Erythroblast (primary cell): ENCODE results near the gene FMN2.

ENCODE experiments used
- GATA1 ChIP-seq: IDR thresholded peaks from 2 replicates; pipeline ENCODE4 v1.6.1; 2011; ENCODE audit warnings: low read depth, mild to moderate bottlenecking, control low read depth, low read length, moderate library complexity
- POLR2A ChIP-seq: IDR thresholded peaks from 2 replicates; pipeline ENCODE4 v1.6.1; 2011; ENCODE audit warnings: mild to moderate bottlenecking, low read length

DNA sequence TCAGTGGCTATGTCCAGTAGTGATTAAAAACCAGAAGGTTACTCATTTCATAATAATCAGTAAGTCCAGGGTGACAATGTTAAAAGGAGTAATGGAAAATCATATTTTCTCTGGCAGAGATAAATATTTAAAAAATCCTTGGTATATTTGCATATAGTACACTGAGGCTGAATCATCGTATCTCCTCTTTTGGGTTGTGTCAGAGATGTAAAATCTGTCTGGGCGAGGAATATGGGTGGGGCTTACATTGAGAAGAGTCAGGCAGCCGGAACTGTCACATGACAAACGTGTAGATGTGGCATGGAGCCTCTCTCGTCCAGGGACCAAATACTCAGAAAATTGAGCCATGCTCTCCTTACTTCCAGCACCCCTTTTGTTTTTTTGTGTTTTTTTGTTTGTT is 120.9 kb downstream of the FMN2 start:
- TF ChIP-seq POLR2A (no peak), GATA1 (no peak)
